ENCODE results near the gene THAP11.

The THAP11 gene

GRCh38 chr16:67841816-67842508, at the start of gene THAP11:
Gene THAP11, plus strand, starts transcription at chr16:67842320. Its CDS starts 235 bp downstream, at chr16:67842555.
- H3K4me3 ChIP-seq (ENCODE audit: low read depth, low read length), result peak within 1 kb of the TSS; percentile 97

DNA sequence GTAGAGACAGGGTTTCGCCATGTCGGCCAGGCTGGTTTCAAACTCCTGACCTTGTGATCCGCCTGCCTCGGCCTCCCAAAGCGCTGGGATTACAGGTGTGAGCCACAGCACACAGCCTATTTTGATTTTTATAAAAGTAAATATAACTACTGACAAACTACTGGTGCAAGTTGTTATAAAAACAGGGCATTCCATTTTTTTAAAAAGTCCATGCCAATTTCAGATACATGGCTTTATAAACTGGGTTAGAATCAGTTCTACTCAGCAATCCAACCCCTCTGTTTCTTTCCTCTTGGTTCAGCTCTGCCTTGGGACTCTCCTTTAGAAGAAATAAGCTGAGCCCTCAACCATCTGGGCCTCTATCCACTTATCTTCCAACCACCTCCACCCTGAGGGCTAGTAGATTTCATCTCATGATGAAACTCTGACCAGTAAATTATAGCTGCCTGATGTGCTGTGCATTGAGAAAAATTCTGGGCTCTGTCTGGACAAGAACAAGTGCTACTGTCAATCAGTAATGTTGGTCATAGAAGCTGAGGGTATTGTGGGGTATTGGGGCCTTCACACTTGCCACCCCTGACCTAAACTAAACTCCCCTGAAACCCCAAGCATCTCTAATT, 45.9 kb upstream of the THAP11 start:
- no peak overlapping the region for H3K4me3 ChIP-seq (ENCODE audit: low read depth, low read length)

DNA sequence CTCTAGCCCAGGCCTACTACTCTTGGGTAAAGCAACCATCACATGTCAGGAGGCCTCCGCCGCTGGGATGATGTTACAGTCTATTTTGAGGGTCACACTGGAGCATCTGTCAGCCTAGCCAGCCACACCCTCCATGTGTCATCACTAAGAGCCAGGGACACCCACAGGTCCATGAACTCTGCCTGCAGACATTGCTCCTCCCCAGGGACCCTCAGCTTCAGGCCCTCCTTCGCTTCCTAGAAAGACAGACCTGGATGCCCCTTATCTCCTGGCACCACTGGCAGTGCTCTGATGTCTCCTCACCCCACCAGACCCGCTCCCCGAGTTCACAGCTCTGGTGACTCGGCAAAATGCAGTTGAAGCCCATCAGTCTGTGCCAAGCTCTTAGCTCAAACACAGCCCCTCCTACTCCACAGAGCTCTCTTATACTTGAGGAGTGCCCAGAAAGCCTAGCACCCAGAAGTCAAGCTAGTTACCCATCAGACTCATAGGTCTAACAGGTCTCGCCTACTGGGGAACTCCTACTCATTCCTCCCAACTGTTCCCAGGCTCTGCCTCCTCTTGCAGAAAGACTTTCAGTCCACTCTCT, 41.7 kb upstream of the THAP11 start:
- H3K4me3 ChIP-seq (ENCODE audit: low read depth, low read length), result no peak overlapping the region

- H3K4me3 ChIP-seq (ENCODE audit: low read depth, low read length), result no peak overlapping the region
Measured at GRCh38 chr16:67801241-67801640, 40.9 kb upstream of the THAP11 start.

GRCh38 chr16:67801883-67802282, 40.2 kb upstream of the THAP11 start:
- no peak overlapping the region for H3K4me3 ChIP-seq (ENCODE audit: low read depth, low read length)

- H3K4me3 ChIP-seq (ENCODE audit: low read depth, low read length), result no peak overlapping the region
Measured at GRCh38 chr16:67803894-67804293, 38.2 kb upstream of the THAP11 start.

- H3K4me3 ChIP-seq (ENCODE audit: low read depth, low read length), result peak overlapping the region; percentile 96
Measured at GRCh38 chr16:67804853-67805542, 37.1 kb upstream of the THAP11 start.

- peak overlapping the region; percentile 96 for H3K4me3 ChIP-seq (ENCODE audit: low read depth, low read length)
Measured at GRCh38 chr16:67805718-67806427, 36.2 kb upstream of the THAP11 start.

GRCh38 chr16:67806428-67807147, 35.5 kb upstream of the THAP11 start, which contains the start of the genes RANBP10 and TSNAXIP1:
Gene RANBP10, minus strand, starts transcription at chr16:67806560. Its CDS starts 24 bp downstream, at chr16:67806536.
Gene TSNAXIP1, plus strand, starts transcription at chr16:67806889. Its CDS starts 261 bp downstream, at chr16:67807150.
- peak within 1 kb of the TSS; percentile 96 for H3K4me3 ChIP-seq (ENCODE audit: low read depth, low read length)

DNA sequence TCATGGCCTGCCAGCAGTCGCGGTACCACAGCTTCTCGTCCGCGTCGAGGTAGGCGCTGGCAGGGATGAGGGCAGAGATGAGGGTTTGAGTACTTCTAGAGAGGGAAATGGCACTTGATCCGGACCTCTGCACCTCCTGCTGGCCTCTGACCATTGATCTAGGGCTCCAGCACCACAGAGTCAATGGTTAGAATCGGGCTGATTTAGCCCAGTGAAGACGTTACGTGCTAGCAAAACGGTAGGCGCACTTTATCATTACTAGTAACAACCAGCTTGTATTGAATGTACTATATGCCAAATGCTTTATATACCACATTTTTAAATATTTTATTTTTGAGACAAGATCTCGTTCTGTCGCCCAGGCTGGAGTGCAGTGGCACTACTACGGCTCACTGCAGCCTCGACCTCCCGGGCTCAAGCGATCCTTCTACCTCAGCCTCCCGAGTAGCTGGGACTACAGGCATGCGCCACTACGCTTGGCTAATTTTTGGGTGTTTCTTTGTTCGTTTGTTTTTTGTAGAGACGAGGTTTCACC, 34.9 kb upstream of the THAP11 start:
- H3K4me3 ChIP-seq (ENCODE audit: low read depth, low read length), result peak overlapping the region; percentile 96

DNA sequence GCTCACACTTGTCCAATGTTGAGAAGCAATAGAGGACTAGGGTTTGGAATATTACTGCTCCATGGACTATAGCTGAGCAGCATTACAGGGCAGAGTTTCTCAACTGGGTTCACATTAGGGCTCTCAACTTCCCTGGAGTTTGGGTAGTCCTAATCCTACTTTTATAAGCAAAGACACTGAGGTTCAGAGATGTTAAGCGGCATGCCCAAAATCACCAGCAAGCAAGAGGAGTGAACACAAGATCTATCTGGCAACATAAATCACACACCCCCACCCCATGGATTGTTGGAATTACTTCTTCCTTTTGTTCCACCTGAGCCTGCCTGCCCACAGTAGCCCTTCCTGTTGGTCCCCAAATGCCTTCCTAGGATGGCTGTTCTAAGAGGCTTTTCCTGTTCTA, 30.2 kb upstream of the THAP11 start:
- H3K4me3 ChIP-seq (ENCODE audit: low read depth, low read length), result no peak overlapping the region

DNA sequence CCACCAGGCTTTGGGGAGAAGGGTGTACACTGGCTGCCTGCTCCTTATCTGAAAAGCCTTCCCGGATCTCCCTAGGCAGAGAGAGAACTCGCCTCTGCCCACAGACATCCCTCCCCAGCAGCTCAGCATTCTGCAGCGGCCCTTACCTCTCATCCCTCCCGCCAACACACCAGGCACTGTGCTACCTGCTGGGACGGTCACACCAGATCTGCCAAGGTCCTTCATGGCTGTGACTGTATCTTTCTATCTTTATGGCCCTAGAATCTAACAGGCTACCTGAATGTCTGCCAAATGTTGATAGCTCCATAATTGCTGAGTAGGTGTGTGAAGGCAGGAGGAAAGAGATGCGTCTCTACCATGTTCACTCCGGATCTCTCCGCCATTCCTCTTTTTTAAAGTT, 27.6 kb upstream of the THAP11 start:
- H3K4me3 ChIP-seq (ENCODE audit: low read depth, low read length), result no peak overlapping the region

DNA sequence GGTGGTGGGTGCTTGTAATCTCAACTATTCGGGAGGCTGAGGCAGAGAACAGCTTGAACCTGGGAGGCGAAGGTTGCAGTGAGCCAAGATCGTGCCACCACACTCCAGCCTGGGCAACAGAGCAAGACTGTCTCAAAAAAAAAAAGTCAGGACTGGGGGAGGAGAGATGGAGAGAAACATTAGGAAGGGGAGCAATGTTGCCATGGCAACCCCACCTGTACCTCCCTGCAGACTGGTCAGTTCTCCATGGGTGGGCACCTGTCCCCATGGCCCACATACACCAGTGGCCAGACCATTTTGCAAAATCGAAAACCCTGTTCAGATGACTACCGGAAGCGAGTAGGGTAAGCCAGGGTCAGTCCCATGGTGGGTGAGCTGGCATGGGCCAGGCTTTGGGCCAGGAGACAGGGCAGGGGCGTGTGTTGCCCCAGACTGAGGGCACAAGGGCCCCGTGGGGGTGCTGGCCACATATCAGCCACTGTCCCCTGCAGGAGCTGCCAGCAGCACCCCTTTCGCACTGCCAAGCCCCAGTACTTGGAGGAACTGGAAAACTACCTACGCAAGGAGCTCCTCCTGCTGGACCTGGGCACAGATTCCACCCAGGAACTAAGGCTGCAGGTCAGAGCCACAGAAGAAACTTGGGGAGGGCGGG, 21.4 kb upstream of the THAP11 start:
- no peak overlapping the region for H3K4me3 ChIP-seq (ENCODE audit: low read depth, low read length)

GRCh38 chr16:67822511-67822910, 19.6 kb upstream of the THAP11 start:
- no peak overlapping the region for H3K4me3 ChIP-seq (ENCODE audit: low read depth, low read length)

- no peak overlapping the region for H3K4me3 ChIP-seq (ENCODE audit: low read depth, low read length)
Measured at GRCh38 chr16:67825119-67825518, 17.0 kb upstream of the THAP11 start.

GRCh38 chr16:67825906-67826305, 16.2 kb upstream of the THAP11 start:
- H3K4me3 ChIP-seq (ENCODE audit: low read depth, low read length), result no peak overlapping the region

DNA sequence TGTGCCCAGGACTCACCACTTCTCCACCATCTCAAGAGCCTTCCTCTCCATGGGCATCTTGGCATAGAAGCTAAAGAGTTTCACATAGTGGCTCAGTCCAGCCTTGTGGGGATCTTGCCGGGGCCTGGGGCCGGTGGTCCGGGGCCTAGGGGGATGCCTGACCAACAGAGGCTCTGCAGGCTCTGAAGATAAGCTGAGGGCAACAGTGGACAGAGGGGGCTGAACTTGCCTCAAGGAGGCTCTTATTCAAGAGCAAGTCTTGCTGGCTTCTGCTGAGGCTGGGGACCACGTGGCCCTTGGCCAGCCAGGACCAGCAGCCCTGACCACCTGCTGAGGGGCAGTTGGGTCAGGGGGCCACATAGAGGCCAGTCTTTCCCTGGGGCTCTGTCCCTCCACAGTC, 13.5 kb upstream of the THAP11 start:
- no peak overlapping the region for H3K4me3 ChIP-seq (ENCODE audit: low read depth, low read length)

DNA sequence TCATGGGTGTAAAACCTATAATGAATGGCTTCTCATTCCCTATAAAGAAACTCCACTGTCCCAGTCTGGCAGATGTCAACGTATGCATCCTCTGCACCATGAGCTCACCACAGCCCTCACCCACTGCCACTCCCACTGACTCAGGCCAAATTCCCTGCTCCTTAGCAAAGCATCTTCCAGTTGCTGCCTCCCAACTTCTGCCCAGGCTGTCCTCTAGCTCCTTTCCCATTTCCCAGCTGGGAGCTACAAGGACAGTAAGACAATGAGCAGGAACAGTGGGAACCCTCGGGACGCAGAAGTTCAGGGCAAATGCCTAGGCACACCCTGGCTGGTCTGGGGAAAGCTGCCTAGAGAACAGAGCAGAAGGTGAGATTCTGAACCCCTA, 9.1 kb upstream of the THAP11 start:
- H3K4me3 ChIP-seq (ENCODE audit: low read depth, low read length), result peak overlapping the region; percentile 84

DNA sequence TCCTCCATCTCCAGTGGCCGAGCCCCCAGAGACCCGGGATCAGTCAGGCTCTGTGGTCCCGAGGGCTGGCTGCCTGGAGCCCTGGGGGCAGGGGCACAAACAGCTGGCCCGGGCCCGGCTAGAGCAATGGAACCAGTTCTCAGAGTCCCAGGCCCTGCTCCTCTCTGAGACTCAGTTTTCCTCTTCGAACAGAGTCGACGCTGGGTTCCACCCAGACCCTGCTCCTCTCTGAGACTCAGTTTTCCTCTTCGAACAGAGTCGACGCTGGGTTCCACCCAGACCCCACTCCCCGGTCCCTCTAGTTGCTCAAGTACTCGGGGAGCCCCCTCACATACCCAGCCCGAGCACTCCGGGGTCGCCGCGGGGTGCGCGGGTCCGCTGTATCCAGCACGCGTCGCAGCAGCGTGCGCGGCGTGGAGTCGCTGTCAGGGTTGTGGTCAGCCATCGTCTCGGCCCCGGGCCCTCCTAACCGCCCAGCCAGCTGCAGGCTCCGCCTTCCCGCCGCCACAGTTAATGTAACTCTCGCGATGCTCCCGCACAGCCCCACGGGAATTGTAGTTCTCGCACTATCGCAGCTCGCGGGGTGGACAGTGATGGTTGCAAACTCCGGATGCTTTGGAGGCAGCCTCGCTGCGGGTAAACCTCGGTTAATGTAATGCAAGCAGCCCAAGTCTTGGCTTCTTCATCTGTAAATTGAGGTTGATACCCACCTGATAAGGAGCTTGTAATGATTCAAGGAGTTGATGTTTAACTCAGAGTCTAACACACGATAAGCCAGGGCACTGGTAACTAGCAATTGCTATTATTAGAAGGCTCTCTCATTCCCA, 8.5 kb upstream of the THAP11 start:
- peak overlapping the region; percentile 84 for H3K4me3 ChIP-seq (ENCODE audit: low read depth, low read length)
